ENCODE measurements around the gene PPARG.

GRCh38 chr3:12301031-12301430 lies 12.2 kb downstream of the PPARG start:
- TF ChIP-seq CTCF (IDR thresholded peaks at IDR 0.05), result no peak
- no peak for TF ChIP-seq POLR2A (IDR thresholded peaks at IDR 0.05)
